HepG2 (cell line): ENCODE data around the gene TMCC2. TPM values are rescaled to one million over a fixed set of nuclear protein-coding genes. Genes with fewer than 3 reads are reported as not detected.

Experiments
- ATRX ChIP-seq: sonication (generic); formaldehyde crosslinking; IDR thresholded peaks from 2 replicates; pipeline ENCODE4 v1.4.0; 2020; ENCODE audit warnings: missing genetic modification reagents, borderline replicate concordance
- EP300 ChIP-seq, 3 experiments: sonication (generic) in 1 of 3; formaldehyde crosslinking in 1 of 3; IDR thresholded peaks; 2 replicates each; pipeline versions ENCODE4 v1.5.1 to v1.6.1; 2011 to 2020; ENCODE audit warnings: low read depth in 2 of 3, low read length in 2 of 3, borderline replicate concordance in 1 of 3, improper control_type of control experiment in 1 of 3, mild to moderate bottlenecking in 1 of 3, missing genetic modification reagents in 1 of 3, moderate library complexity in 1 of 3
- GATAD2A ChIP-seq: IDR thresholded peaks from 2 replicates; pipeline ENCODE4 v1.6.1; 2016
- NFYB ChIP-seq: sonication (generic); formaldehyde crosslinking; IDR thresholded peaks from 2 replicates; pipeline ENCODE4 v1.4.0; 2020; ENCODE audit warnings: missing genetic modification reagents
- ONECUT2 ChIP-seq: sonication (generic); formaldehyde crosslinking; IDR thresholded peaks from 2 replicates; pipeline ENCODE4 v1.4.0; 2020; ENCODE audit warnings: missing genetic modification reagents
- PITX1 ChIP-seq: sonication (generic); formaldehyde crosslinking; IDR thresholded peaks from 2 replicates; pipeline ENCODE4 v1.5.1; 2020; ENCODE audit warnings: mild to moderate bottlenecking, missing genetic modification reagents
- POLR2A ChIP-seq, 2 experiments: IDR thresholded peaks; 2 replicates each; pipeline ENCODE4 v1.6.1; 2011; ENCODE audit warnings: low read depth in 2 of 2, low read length in 2 of 2, mild to moderate bottlenecking in 1 of 2, moderate library complexity in 1 of 2; ENCODE audit not compliant: insufficient read depth in 1 of 2
- RBFOX2 ChIP-seq: fragments of 200-400 bp; formaldehyde crosslinking; IDR thresholded peaks from 2 replicates; pipeline ENCODE4 v1.6.1; 2017; ENCODE audit warnings: low read depth, mild to moderate bottlenecking, low read length
- RELA ChIP-seq: sonication (generic); formaldehyde crosslinking; IDR thresholded peaks from 2 replicates; pipeline ENCODE4 v1.4.0; 2020; ENCODE audit warnings: missing genetic modification reagents
- RERE ChIP-seq: IDR thresholded peaks from 2 replicates; pipeline ENCODE4 v1.6.1; 2016; ENCODE audit warnings: low read depth, missing genetic modification reagents, missing compliant biosample characterization
- TCF7 ChIP-seq: sonication (generic); IDR thresholded peaks from 2 replicates; pipeline ENCODE4 v1.6.1; 2016; ENCODE audit warnings: antibody characterized with exemption, low read depth
- YY1 ChIP-seq: IDR thresholded peaks from 2 replicates; pipeline ENCODE4 v1.6.1; 2011; ENCODE audit warnings: low read length, low read depth, moderate library complexity, mild to moderate bottlenecking; ENCODE audit not compliant: insufficient read depth, insufficient replicate concordance
- ZNF224 ChIP-seq: sonication (generic); formaldehyde crosslinking; IDR thresholded peaks from 2 replicates; pipeline ENCODE4 v1.5.0; 2020; ENCODE audit warnings: mild to moderate bottlenecking, missing genetic modification reagents
- ZNF232 ChIP-seq: sonication (generic); formaldehyde crosslinking; IDR thresholded peaks from 2 replicates; pipeline ENCODE4 v1.4.0; 2020; ENCODE audit warnings: missing genetic modification reagents, borderline replicate concordance
- ZNF281 ChIP-seq: sonication (generic); formaldehyde crosslinking; IDR thresholded peaks from 2 replicates; pipeline ENCODE4 v1.4.0; 2020; ENCODE audit warnings: missing genetic modification reagents, borderline replicate concordance
- ZNF841 ChIP-seq: sonication (generic); formaldehyde crosslinking; IDR thresholded peaks from 2 replicates; pipeline ENCODE4 v1.8.1; 2023; ENCODE audit warnings: missing genetic modification reagents, borderline replicate concordance
- polyA plus RNA-seq, 8 experiments: library from polyadenylated mRNA; depleted of rRNA in 3 of 8; stranded (reverse) in 7 of 8; unstranded in 1 of 8; fragments of >200 nt; fragmentation: Illumina TruSeq in 4 of 8; extraction: Trizol in 4 of 8; gene quantifications; 2 replicates each; pipeline versions ENCODE4 v1.2.1 to v1.2.3, GENCODE V29; 2011 to 2016; ENCODE audit warnings: low read depth in 4 of 8, missing spikeins in 1 of 8, mixed read lengths in 1 of 8; ENCODE audit not compliant: insufficient read depth in 1 of 8
- total RNA-seq, 5 experiments: library from RNA; depleted of rRNA; stranded (reverse); fragments of >200 nt; fragmentation: Illumina TruSeq; extraction: Trizol; gene quantifications; 2 replicates each; pipeline ENCODE4 v1.2.3, GENCODE V29; 2016; ENCODE audit warnings: low read depth in 1 of 5
- TF ChIP-seq, protein P1 (sequence below): sonication (generic); formaldehyde crosslinking; IDR thresholded peaks from 2 replicates; pipeline ENCODE4 v1.9.0; 2021; ENCODE audit warnings: missing genetic modification reagents, mild to moderate bottlenecking, borderline replicate concordance
- TF ChIP-seq, protein P2 (sequence below): sonication (generic); formaldehyde crosslinking; IDR thresholded peaks from 2 replicates; pipeline ENCODE4 v1.5.0; 2020; ENCODE audit warnings: missing genetic modification reagents

TMCC2 gene
- total and polyA plus RNA-seq, 2 of the 13 experiments (the other 11 are each of a cell fraction or from before 2014, with no cell fraction given) = 0.12 to 0.24 TPM

DNA sequence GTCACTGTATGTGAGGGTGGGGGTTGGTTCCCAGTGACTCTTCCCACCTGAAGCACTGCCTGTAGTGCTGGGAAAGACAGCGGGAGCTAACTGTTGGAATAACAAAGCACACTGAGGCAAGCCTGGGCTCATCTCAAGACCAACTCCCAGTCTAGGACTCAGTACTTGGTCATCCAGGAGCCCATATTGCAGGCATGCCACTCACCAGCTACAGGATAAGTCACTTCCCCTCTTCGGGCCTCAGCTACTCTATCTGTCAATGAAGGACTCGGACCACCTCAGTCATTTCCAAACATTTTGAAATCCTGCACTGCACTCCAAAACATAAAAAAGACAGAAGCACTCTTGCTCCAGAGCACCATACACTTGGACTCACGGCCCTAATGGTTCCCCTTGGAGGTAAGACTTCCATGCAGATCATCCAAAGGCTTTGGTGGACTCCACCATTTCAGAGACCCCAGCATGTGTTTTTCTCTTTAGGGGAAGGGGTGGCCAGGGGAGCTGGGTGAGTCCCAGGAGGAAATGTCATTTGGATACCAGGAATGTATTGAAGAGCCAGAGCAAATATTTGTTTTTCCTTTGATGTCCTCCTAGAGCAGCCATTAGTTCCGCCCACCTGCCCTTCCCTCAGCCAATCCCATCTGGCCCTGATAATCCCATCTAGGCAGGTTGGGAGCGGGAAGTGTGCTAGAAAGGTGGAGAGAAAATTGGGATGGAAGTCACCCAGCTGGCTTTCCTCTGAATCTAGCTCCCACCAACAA, 90.7 kb downstream of the TMCC2 start (continued):
- peak in 1 of 2 experiments; percentile 71; a peak in 2 of 4 replicates for TF ChIP-seq EP300 (IDR thresholded peaks at IDR 0.05; ENCODE audit: low read depth in 2 of 2, low read length in 2 of 2)
- no peak for TF ChIP-seq EP300 (CRISPR knock-in tag; IDR thresholded peaks at IDR 0.05; ENCODE audit: borderline replicate concordance)
- TF ChIP-seq TCF7 = peak; percentile 86
- peak; percentile 13; the same call in 1 of the 2 replicates for TF ChIP-seq RBFOX2
- TF ChIP-seq GATAD2A (CRISPR knock-in tag) = peak; percentile 41
- peak; percentile 65 for TF ChIP-seq NFYB (CRISPR knock-in tag)
- TF ChIP-seq, protein P1, sequence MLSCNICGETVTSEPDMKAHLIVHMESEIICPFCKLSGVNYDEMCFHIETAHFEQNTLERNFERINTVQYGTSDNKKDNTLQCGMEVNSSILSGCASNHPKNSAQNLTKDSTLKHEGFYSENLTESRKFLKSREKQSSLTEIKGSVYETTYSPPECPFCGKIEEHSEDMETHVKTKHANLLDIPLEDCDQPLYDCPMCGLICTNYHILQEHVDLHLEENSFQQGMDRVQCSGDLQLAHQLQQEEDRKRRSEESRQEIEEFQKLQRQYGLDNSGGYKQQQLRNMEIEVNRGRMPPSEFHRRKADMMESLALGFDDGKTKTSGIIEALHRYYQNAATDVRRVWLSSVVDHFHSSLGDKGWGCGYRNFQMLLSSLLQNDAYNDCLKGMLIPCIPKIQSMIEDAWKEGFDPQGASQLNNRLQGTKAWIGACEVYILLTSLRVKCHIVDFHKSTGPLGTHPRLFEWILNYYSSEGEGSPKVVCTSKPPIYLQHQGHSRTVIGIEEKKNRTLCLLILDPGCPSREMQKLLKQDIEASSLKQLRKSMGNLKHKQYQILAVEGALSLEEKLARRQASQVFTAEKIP (CRISPR knock-in tag) = no peak
- TF ChIP-seq ONECUT2 (CRISPR knock-in tag) = 0 out of 2 replicates have a peak, but pooled peaks have one; percentile 48
- TF ChIP-seq YY1 = peak; percentile 20
- TF ChIP-seq, protein P2, sequence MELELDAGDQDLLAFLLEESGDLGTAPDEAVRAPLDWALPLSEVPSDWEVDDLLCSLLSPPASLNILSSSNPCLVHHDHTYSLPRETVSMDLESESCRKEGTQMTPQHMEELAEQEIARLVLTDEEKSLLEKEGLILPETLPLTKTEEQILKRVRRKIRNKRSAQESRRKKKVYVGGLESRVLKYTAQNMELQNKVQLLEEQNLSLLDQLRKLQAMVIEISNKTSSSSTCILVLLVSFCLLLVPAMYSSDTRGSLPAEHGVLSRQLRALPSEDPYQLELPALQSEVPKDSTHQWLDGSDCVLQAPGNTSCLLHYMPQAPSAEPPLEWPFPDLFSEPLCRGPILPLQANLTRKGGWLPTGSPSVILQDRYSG = no peak
- TF ChIP-seq RELA (CRISPR knock-in tag) = no peak
- no peak for TF ChIP-seq ZNF224 (CRISPR knock-in tag)
- no peak for TF ChIP-seq ZNF232 (CRISPR knock-in tag)
- peak; percentile 99 for TF ChIP-seq PITX1
- no peak for TF ChIP-seq POLR2A (IDR thresholded peaks at IDR 0.05; ENCODE audit: insufficient read depth in 1 of 2, low read depth in 2 of 2, low read length in 2 of 2)
- TF ChIP-seq ZNF281 = no peak
- TF ChIP-seq ZNF841 (CRISPR knock-in tag) = no peak
- TF ChIP-seq ATRX (CRISPR knock-in tag) = no peak
- TF ChIP-seq RERE (CRISPR knock-in tag) = 0 out of 2 replicates have a peak, but pooled peaks have one; percentile 26
